ENCODE measurements around the gene MTRF1.

- TF ChIP-seq CTCF (IDR thresholded peaks at IDR 0.05; ENCODE audit: insufficient read depth, low read depth, low read length): no peak
- no peak for TF ChIP-seq EZH2 (IDR thresholded peaks at IDR 0.05; ENCODE audit: insufficient read depth, low read length)
These were observed 39.4 kb upstream of the MTRF1 start for GRCh38 chr13:41302743-41303142.
